Measurements from ENCODE around the gene MYL4. TPM values are rescaled to one million over a fixed set of nuclear protein-coding genes. Genes with fewer than 3 reads are reported as not detected.

MYL4 gene
- total RNA-seq, 4 donors from 2014 or later: not detected

GRCh38 chr17:47225911-47226688, 17.0 kb downstream of the MYL4 start:
- TF ChIP-seq, protein P1, sequence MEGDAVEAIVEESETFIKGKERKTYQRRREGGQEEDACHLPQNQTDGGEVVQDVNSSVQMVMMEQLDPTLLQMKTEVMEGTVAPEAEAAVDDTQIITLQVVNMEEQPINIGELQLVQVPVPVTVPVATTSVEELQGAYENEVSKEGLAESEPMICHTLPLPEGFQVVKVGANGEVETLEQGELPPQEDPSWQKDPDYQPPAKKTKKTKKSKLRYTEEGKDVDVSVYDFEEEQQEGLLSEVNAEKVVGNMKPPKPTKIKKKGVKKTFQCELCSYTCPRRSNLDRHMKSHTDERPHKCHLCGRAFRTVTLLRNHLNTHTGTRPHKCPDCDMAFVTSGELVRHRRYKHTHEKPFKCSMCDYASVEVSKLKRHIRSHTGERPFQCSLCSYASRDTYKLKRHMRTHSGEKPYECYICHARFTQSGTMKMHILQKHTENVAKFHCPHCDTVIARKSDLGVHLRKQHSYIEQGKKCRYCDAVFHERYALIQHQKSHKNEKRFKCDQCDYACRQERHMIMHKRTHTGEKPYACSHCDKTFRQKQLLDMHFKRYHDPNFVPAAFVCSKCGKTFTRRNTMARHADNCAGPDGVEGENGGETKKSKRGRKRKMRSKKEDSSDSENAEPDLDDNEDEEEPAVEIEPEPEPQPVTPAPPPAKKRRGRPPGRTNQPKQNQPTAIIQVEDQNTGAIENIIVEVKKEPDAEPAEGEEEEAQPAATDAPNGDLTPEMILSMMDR (IDR thresholded peaks at IDR 0.05; ENCODE audit: low read depth): no peak

DNA sequence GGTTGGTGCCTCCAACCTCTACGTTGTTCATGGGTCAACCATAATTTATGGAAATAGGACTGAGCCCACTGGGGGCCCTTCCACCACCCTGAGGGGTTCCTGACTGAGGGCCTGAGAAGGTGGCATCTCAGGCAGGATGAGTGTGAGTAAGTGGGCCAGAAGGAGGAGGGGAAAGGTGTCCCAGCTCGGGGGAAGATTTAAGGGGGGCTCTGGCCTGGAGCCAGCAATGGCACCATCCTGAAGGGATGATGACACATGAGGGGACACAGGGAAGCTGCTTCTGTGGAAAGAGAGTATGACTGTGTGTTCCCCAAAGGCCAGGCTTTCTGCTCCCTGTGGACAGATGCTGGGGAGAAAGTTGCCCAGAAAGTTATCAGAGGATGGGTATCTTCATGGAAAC, 18.7 kb downstream of the MYL4 start:
- TF ChIP-seq, protein P1 (IDR thresholded peaks at IDR 0.05; ENCODE audit: low read depth): no peak

GRCh38 chr17:47229535-47230443, 20.6 kb downstream of the MYL4 start:
- TF ChIP-seq, protein P1 (IDR thresholded peaks at IDR 0.05; ENCODE audit: low read depth): no peak

- TF ChIP-seq, protein P1 (IDR thresholded peaks at IDR 0.05; ENCODE audit: low read depth): no peak
These were observed 21.7 kb downstream of the MYL4 start for GRCh38 chr17:47230864-47231263.

GRCh38 chr17:47231334-47231733, 22.2 kb downstream of the MYL4 start:
- TF ChIP-seq, protein P1 (IDR thresholded peaks at IDR 0.05; ENCODE audit: low read depth): no peak

DNA sequence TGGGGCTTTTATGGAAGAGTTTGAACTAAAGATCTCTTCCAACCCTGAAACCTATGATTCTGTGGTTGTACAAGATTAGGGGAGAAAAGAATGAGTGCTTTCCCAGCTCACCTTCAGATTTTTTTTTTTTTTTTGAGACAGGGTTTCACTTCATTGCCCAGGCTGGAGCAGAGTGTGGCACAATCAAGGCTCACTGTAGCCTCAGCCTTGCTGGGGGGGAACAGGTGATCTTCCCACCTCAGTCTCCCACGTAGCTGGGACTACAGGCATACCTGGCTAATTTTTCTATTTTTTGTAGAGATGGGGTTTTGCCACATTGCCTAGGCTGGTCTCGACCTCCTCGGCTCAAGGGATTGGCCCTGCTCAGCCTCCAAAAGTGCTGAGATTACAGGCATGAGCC, 22.7 kb downstream of the MYL4 start:
- TF ChIP-seq, protein P1 (IDR thresholded peaks at IDR 0.05; ENCODE audit: low read depth): no peak

- TF ChIP-seq, protein P1 (IDR thresholded peaks at IDR 0.05; ENCODE audit: low read depth): no peak
These were observed 23.3 kb downstream of the MYL4 start for GRCh38 chr17:47232465-47232864.

All from subcutaneous adipose tissue (tissue), 4 donors.